HepG2 (cell line): ENCODE data around the gene DHRS9. TPM values are rescaled to one million over a fixed set of nuclear protein-coding genes. Genes with fewer than 3 reads are reported as not detected.

Experiments
- ATAC-seq: fragments of 200-7000 bp; cut with Tn5 transposase; 3 replicates; pipeline ENCODE4 v1.9.1; 2020; ENCODE audit warnings: mild to moderate bottlenecking, moderate library complexity
- BruUV-seq: library from RNA; stranded (reverse); fragments of 400-500 nt; replicated peaks from 2 replicates; lab custom pipeline; 2021; lab: Mats Ljungman, UMichigan
- CTCF ChIA-PET: fragments of 300-600 bp; formaldehyde crosslinking; extraction: SDS; loops from one replicate; lab custom pipeline; 2021; ENCODE audit warnings: low total read pairs, inconsistent platforms, low intra/inter-chr PET ratio; lab: Yijun Ruan, JAX
- POLR2A ChIA-PET: fragments of 350-600 bp; sonication (Branson Sonifier 250); formaldehyde crosslinking; loops from one replicate; lab custom pipeline; 2020; ENCODE audit warnings: antibody characterized with exemption, inconsistent platforms; lab: Yijun Ruan, JAX
- DNase-seq: peaks from one replicate; pipeline ENCODE4 v3.0.0-alpha.2; 2015; ENCODE audit warnings: low spot score
- FAIRE-seq: peaks from 3 replicates; lab custom pipeline; 2011; peaks lifted over from hg19 to GRCh38; lab: Jason Lieb, UNC
- H2AFZ ChIP-seq: one replicate; pipeline ENCODE4 v1.6.1; 2011; ENCODE audit warnings: low read length, inconsistent platforms
- H3K27ac ChIP-seq: fragments of 300-600 bp; 3 replicates; pipeline ENCODE4 v1.8.0; 2011; ENCODE audit warnings: mixed run types, mild to moderate bottlenecking, mixed read lengths, low read length, inconsistent platforms; ENCODE audit not compliant: insufficient read depth; ENCODE audit errors: extremely low read length
- H3K27me3 ChIP-seq, 2 experiments: fragments of 200-600 bp in 1 of 2; 2 replicates in 1 of 2; 3 replicates in 1 of 2; pipeline versions ENCODE4 v1.6.0 to v1.8.0; 2011; ENCODE audit warnings: low read length in 2 of 2, mild to moderate bottlenecking in 2 of 2, moderate library complexity in 2 of 2, inconsistent platforms in 1 of 2; ENCODE audit not compliant: insufficient read depth in 2 of 2, control insufficient read depth in 1 of 2
- H3K36me3 ChIP-seq, 2 experiments: fragments of 200-600 bp in 1 of 2; replicated peaks in 1 of 2; 2 replicates in 1 of 2; 3 replicates in 1 of 2; pipeline versions ENCODE4 v1.5.1 to v1.8.0; 2011; ENCODE audit warnings: low read length in 2 of 2, inconsistent platforms in 1 of 2; ENCODE audit not compliant: insufficient read depth in 2 of 2, control insufficient read depth in 1 of 2
- H3K4me1 ChIP-seq: 2 replicates; pipeline ENCODE4 v1.5.1; 2012; ENCODE audit warnings: low read length, inconsistent platforms; ENCODE audit not compliant: insufficient read depth
- H3K4me2 ChIP-seq: 2 replicates; pipeline ENCODE4 v1.6.0; 2011; ENCODE audit warnings: low read depth, low read length, inconsistent platforms
- H3K4me3 ChIP-seq, 3 experiments: fragments of 200-600 bp in 1 of 3; sonication (generic), shearing (Covaris generic) in 1 of 3; replicated peaks in 1 of 3; 2 replicates each; pipeline ENCODE4 v1.5.1; 2011 to 2016; ENCODE audit warnings: low read length in 3 of 3, inconsistent platforms in 2 of 3, low read depth in 2 of 3, mild to moderate bottlenecking in 2 of 3, control low read depth in 1 of 3, mixed read lengths in 1 of 3; ENCODE audit not compliant: insufficient read depth in 1 of 3
- H3K79me2 ChIP-seq: one replicate; pipeline ENCODE4 v1.6.1; 2011; ENCODE audit warnings: low read length, inconsistent platforms; ENCODE audit not compliant: insufficient read depth
- H3K9ac ChIP-seq: 2 replicates; pipeline ENCODE4 v1.6.0; 2011; ENCODE audit warnings: mild to moderate bottlenecking, low read depth, low read length, inconsistent platforms; ENCODE audit not compliant: insufficient read depth
- H3K9me3 ChIP-seq: 2 replicates; pipeline ENCODE4 v1.5.1; 2012; ENCODE audit warnings: mild to moderate bottlenecking, low read length
- H4K20me1 ChIP-seq: 2 replicates; pipeline ENCODE4 v1.6.0; 2011; ENCODE audit warnings: inconsistent platforms, mild to moderate bottlenecking, low read length, moderate library complexity; ENCODE audit not compliant: insufficient read depth
- ARNT ChIP-seq: fragments of 450-650 bp; IDR thresholded peaks from 2 replicates; pipeline ENCODE4 v1.6.1; 2017
- CHD2 ChIP-seq: IDR thresholded peaks from 2 replicates; pipeline ENCODE4 v1.6.1; 2011; ENCODE audit warnings: low read depth, low read length, improper control_type of control experiment
- E2F1 ChIP-seq: sonication (generic); formaldehyde crosslinking; IDR thresholded peaks from 2 replicates; pipeline ENCODE4 v1.5.0; 2020; ENCODE audit warnings: missing genetic modification reagents
- MAFG ChIP-seq: sonication (generic); formaldehyde crosslinking; IDR thresholded peaks from 2 replicates; pipeline ENCODE4 v1.5.1; 2020; ENCODE audit warnings: mild to moderate bottlenecking, missing genetic modification reagents
- NAIF1 ChIP-seq: sonication (generic); formaldehyde crosslinking; IDR thresholded peaks from 2 replicates; pipeline ENCODE4 v1.5.0; 2020; ENCODE audit warnings: mild to moderate bottlenecking, missing genetic modification reagents, borderline replicate concordance
- RNF219 ChIP-seq: sonication (generic); formaldehyde crosslinking; IDR thresholded peaks from 2 replicates; pipeline ENCODE4 v1.5.0; 2020; ENCODE audit warnings: mild to moderate bottlenecking, missing genetic modification reagents
- SP4 ChIP-seq: sonication (generic); formaldehyde crosslinking; IDR thresholded peaks from 2 replicates; pipeline ENCODE4 v1.8.1; 2023; ENCODE audit warnings: mild to moderate bottlenecking, missing genetic modification reagents
- SPEN ChIP-seq: sonication (generic); formaldehyde crosslinking; IDR thresholded peaks from 2 replicates; pipeline ENCODE4 v1.5.1; 2020; ENCODE audit warnings: low read depth, mild to moderate bottlenecking, missing genetic modification reagents
- ZKSCAN1 ChIP-seq: fragments of 150-350 bp; IDR thresholded peaks from 2 replicates; pipeline ENCODE4 v1.6.1; 2014; ENCODE audit warnings: low read length
- ZNF17 ChIP-seq: sonication (generic); formaldehyde crosslinking; IDR thresholded peaks from 2 replicates; pipeline ENCODE4 v1.5.0; 2020; ENCODE audit warnings: mild to moderate bottlenecking, missing genetic modification reagents
- ZNF3 ChIP-seq: IDR thresholded peaks from 2 replicates; pipeline ENCODE4 v1.7.0; 2017; ENCODE audit warnings: inconsistent platforms
- ZNF530 ChIP-seq: sonication (generic); formaldehyde crosslinking; IDR thresholded peaks from 2 replicates; pipeline ENCODE4 v1.5.0; 2020; ENCODE audit warnings: low read depth, mild to moderate bottlenecking, missing genetic modification reagents
- WGBS: methylation state at CpG from one replicate; pipeline ENCODE4 v1.1.6; 2017; ENCODE audit warnings: low lambda C conversion rate; 5-methylcytosine and 5-hydroxymethylcytosine counted together
- in situ Hi-C: cut with HindIII; loops from 2 replicates; pipeline ENCODE4 v1.10.0; 2017; ENCODE audit warnings: low pct_unique_long_range_greater_than_20kb; ENCODE audit not compliant: extremely low pct_ligation_motif_present
- intact Hi-C: fragments of 100-400 bp; cut with micrococcal nuclease; formaldehyde crosslinking; loops from one replicate; pipeline ENCODE4 v1.10.0; 2022; ENCODE audit not compliant: unreplicated experiment
- polyA plus RNA-seq, 8 experiments: library from polyadenylated mRNA; depleted of rRNA in 3 of 8; stranded (reverse) in 7 of 8; unstranded in 1 of 8; fragments of >200 nt; fragmentation: Illumina TruSeq in 4 of 8; extraction: Trizol in 4 of 8; gene quantifications; 2 replicates each; pipeline versions ENCODE4 v1.2.1 to v1.2.3, GENCODE V29; 2011 to 2016; ENCODE audit warnings: low read depth in 4 of 8, missing spikeins in 1 of 8, mixed read lengths in 1 of 8; ENCODE audit not compliant: insufficient read depth in 1 of 8
- total RNA-seq, 5 experiments: library from RNA; depleted of rRNA; stranded (reverse); fragments of >200 nt; fragmentation: Illumina TruSeq; extraction: Trizol; gene quantifications; 2 replicates each; pipeline ENCODE4 v1.2.3, GENCODE V29; 2016; ENCODE audit warnings: low read depth in 1 of 5

The DHRS9 gene
- total and polyA plus RNA-seq, 2 of the 13 experiments (the other 11 are each of a cell fraction or from before 2014, with no cell fraction given), result not detected

GRCh38 chr2:169090133-169090820 is 20.9 kb downstream of the DHRS9 start:
- intact Hi-C loops, result no loop called here
- Histone ChIP-seq H3K4me3 (no peak overlapping the region), H3K9ac (no peak overlapping the region), H3K27ac (no peak overlapping the region), H4K20me1 (no peaks in the 10 kb centered on the region), H2AFZ (no peak overlapping the region), H3K4me1 (no peaks in the 10 kb centered on the region), H3K9me3 (no peaks in the 10 kb centered on the region), H3K4me2 (no peak overlapping the region), H3K27me3 (0 out of 5 replicates have a peak, but pooled peaks cover 0 to 6% of the 10 kb centered on the region in 2 experiments), H3K36me3 (no peaks in the 10 kb centered on the region), H3K79me2 (no peaks in the 10 kb centered on the region)
- 33% methylated on average over 6 of the region's 6 CpGs for WGBS
- ChIA-PET POLR2A (no interaction called here), CTCF (no interaction called here)
- no TSS peak for BruUV-seq
- in situ Hi-C loops, result no loop called here
- ATAC-seq, result no peak
- peak; percentile 30 for DNase-seq
- no peak for FAIRE-seq
- TF ChIP-seq ARNT (no peak), ZNF17 (CRISPR knock-in tag) (no peak), SPEN (CRISPR knock-in tag) (no peak), ZNF3 (CRISPR knock-in tag) (no peak), ZNF530 (CRISPR knock-in tag) (no peak), RNF219 (CRISPR knock-in tag) (no peak), E2F1 (no peak), ZKSCAN1 (no peak), NAIF1 (CRISPR knock-in tag) (no peak), MAFG (CRISPR knock-in tag) (no peak), SP4 (no peak), CHD2 (no peak)
- TF ChIP-seq, all 625 proteins: peak for 0
